PC-3 (cell line): ENCODE data around the gene KIF6.

Experiments
- CTCF ChIP-seq: fragments of 300-600 bp; sonication (generic); conservative IDR thresholded peaks from 2 replicates; pipeline ENCODE4 v1.5.1; 2017; ENCODE audit warnings: antibody characterized with exemption, low read depth, mild to moderate bottlenecking, low read length
- EZH2 ChIP-seq: fragments of 300-600 bp; sonication (generic); IDR thresholded peaks from one replicate; pipeline ENCODE4 v1.6.1; 2017; ENCODE audit warnings: antibody characterized with exemption, mild to moderate bottlenecking, low read length; ENCODE audit not compliant: unreplicated experiment
- EZH2phosphoT487 ChIP-seq: fragments of 300-600 bp; sonication (generic); IDR thresholded peaks from 2 replicates; pipeline ENCODE4 v1.6.1; 2018; ENCODE audit warnings: mild to moderate bottlenecking, antibody characterized with exemption, low read length, borderline replicate concordance

DNA sequence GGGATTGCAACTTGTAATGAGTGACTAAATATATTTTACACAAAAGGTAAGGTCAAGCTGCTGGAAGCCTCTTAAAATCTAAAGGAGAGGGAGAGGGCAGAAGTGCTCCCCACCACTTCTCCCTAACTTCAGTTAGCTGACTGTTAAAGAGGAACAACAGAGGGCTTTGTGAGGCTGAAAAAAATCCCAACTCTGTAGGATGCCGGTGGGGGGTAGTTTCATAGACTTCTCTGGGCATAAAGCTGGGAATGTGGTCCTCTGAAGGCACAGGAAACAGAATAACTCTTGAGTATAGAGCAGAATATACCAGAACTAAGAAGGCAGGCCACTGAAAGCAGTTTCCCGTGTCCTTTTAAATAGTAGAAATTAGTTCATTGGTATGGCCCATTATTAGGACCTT is 71.6 kb downstream of the KIF6 start:
- no peak for TF ChIP-seq CTCF
- no peak for TF ChIP-seq EZH2
- no peak for TF ChIP-seq EZH2phosphoT487
